BLaER1 (cell line): ENCODE results near the gene DUSP5.
A peak's percentile ranks its signal among the peaks of the same experiment; 100 is the strongest.

Experiments used
- H3K27ac ChIP-seq: shearing (Covaris generic); formaldehyde crosslinking; 2 replicates; pipeline ENCODE4 v1.8.1; 2022
- H3K27me3 ChIP-seq: shearing (Covaris generic); formaldehyde crosslinking; 2 replicates; pipeline ENCODE4 v1.8.1; 2022
- H3K36me3 ChIP-seq: shearing (Covaris generic); formaldehyde crosslinking; 2 replicates; pipeline ENCODE4 v1.8.1; 2022
- H3K4me1 ChIP-seq: shearing (Covaris generic); formaldehyde crosslinking; 2 replicates; pipeline ENCODE4 v1.8.1; 2022
- H3K4me2 ChIP-seq: shearing (Covaris generic); formaldehyde crosslinking; 2 replicates; pipeline ENCODE4 v1.8.1; 2022
- H3K4me3 ChIP-seq: shearing (Covaris generic); formaldehyde crosslinking; 2 replicates; pipeline ENCODE4 v1.8.1; 2022
- H3K9ac ChIP-seq: shearing (Covaris generic); formaldehyde crosslinking; 2 replicates; pipeline ENCODE4 v1.8.1; 2022
- H3K9me3 ChIP-seq: shearing (Covaris generic); formaldehyde crosslinking; 2 replicates; pipeline ENCODE4 v1.8.1; 2022
- H4K20me1 ChIP-seq: shearing (Covaris generic); formaldehyde crosslinking; 2 replicates; pipeline ENCODE4 v1.8.1; 2022
- Cebpa-rat ChIP-seq: shearing (Covaris generic); IDR thresholded peaks from 2 replicates; pipeline ENCODE4 v1.8.1; 2022

Gene DUSP5

DNA sequence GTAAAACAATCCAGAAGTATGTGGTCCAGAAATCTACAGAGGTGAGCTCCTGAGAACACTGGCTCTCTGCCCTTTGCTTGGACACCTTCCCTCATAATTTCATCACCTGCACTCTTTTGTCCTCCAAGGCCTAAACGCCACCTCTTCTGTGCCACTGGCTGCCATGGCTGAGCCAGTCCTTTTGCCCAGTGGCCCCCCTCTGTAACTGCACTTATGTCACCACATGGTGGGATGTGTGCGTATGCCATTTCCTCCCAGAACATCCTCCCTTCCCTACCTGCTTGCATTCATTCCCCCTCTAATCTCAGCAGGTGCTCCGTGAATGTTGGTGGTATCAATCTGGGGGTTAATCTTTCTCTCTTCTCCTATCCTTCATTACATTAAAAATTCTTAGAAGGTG is 17.3 kb upstream of the DUSP5 start:
- no peak overlapping the region for H3K4me2 ChIP-seq
- no peaks in the 10 kb centered on the region for H4K20me1 ChIP-seq
- H3K9ac ChIP-seq, result no peak overlapping the region
- H3K4me1 ChIP-seq, result no peaks in the 10 kb centered on the region
- H3K27me3 ChIP-seq, result no peaks in the 10 kb centered on the region
- H3K9me3 ChIP-seq, result no peaks in the 10 kb centered on the region
- TF ChIP-seq Cebpa-rat, result no peak
- no peak overlapping the region for H3K27ac ChIP-seq
- H3K36me3 ChIP-seq, result no peaks in the 10 kb centered on the region
- no peak overlapping the region for H3K4me3 ChIP-seq

DNA sequence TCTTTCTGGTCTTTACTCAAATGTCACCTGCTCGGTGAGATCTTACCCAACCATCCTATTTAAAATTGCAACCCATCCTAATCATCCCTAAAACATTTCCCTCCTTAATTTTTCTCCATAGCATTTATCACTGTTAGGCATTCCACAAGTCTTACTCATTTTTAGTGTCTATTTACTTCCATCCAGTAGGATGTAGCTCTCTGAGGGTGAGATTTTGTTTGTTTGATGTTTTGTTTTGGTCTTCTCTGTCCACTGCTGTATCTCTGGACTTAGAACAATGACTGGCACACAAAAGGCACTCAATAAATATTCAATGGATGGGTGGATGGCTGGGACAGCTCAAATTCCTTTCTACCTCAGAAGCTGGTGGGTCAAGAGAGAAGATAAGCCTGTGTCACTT is 15.8 kb upstream of the DUSP5 start:
- Histone ChIP-seq H3K27me3 (no peaks in the 10 kb centered on the region), H3K9ac (no peak overlapping the region), H3K9me3 (no peaks in the 10 kb centered on the region), H4K20me1 (no peaks in the 10 kb centered on the region), H3K4me2 (no peak overlapping the region), H3K4me3 (no peak overlapping the region), H3K27ac (no peak overlapping the region), H3K4me1 (no peaks in the 10 kb centered on the region), H3K36me3 (no peaks in the 10 kb centered on the region)
- no peak for TF ChIP-seq Cebpa-rat

DNA sequence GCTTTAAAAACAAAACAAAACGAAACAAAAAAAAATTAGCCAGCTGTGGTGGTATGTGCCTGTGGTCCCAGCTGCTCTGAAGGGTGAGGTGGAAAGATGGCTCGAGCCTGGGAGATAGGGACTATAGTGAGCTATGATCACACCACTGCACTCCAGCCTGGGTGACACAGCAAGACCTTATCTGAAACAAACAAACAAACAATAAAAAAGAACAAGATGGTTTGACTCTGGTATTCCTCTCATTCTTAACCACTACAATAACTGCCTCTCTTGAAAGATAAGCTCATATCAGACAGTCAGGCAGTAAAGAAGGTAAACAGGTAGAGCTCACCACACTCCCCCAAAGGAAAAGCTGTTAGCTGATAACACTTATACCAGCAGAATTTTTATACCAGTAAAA is 14.1 kb upstream of the DUSP5 start:
- Histone ChIP-seq H3K4me2 (no peak overlapping the region), H3K9me3 (no peaks in the 10 kb centered on the region), H3K27me3 (peaks cover 9% of the 10 kb centered on the region; the same call in 1 of the 2 replicates), H4K20me1 (peaks cover 10% of the 10 kb centered on the region), H3K9ac (no peak overlapping the region), H3K36me3 (no peaks in the 10 kb centered on the region), H3K4me3 (no peak overlapping the region), H3K27ac (no peak overlapping the region), H3K4me1 (peaks cover 15% of the 10 kb centered on the region)
- TF ChIP-seq Cebpa-rat, result no peak

DNA sequence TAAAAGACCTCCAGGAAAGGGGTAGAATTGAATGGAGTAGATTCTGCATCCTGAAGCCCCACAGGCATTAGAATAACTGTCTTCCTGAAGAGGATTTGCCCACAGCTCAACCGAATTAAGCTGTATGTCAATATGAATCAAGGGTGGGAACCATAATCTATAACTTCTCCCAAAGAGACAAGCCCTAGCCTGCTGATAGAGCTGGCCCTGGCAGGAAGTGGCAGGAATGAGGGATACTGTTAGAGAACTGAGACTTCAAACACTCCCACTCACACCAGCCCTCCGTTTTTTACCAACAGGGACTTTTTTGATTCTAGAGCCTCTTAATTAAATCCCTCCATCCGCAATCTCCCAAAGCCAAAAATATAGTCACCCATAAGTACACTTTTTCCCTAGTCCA is 12.2 kb upstream of the DUSP5 start:
- H3K27ac ChIP-seq, result no peak overlapping the region
- H3K9ac ChIP-seq, result no peak overlapping the region
- peaks cover 17% of the 10 kb centered on the region for H4K20me1 ChIP-seq
- H3K4me3 ChIP-seq, result no peak overlapping the region
- peaks cover 18% of the 10 kb centered on the region for H3K27me3 ChIP-seq
- TF ChIP-seq Cebpa-rat, result no peak
- H3K4me1 ChIP-seq, result peaks cover 31% of the 10 kb centered on the region
- H3K4me2 ChIP-seq, result no peak overlapping the region
- H3K9me3 ChIP-seq, result no peaks in the 10 kb centered on the region
- no peaks in the 10 kb centered on the region for H3K36me3 ChIP-seq

DNA sequence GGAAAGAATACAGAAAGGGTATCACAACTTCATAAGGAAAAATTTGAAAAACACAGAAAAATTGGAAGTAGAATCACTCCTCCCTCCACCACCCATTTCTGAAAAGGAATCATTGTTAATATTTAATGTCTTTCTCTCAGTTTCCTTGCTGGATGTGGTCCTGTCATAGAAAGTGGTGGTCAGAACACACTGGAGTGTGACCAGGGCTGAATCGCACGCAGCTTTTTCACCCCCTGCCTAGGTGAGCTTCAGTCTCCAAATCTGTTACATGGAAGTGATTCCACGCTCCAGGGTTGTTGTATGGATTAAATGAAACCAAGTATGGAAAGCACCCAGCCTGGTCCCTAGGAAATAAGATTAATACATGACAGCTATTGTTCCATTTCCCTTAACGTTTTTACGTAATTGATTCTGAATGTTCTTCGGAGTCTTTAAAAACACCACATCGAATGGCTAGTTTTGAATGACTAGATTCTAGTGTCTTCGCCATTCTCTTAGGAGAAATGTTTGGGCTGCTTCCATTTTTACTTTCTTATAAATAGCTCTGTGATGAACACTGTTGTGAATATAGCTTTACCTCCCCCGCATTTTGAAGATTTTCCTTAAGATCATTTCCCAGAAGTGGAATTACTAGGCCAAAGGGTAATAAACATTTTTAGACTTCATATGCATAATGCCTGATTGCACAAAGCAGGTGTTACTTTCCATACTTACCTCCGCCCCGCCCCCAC is 10.9 kb upstream of the DUSP5 start:
- peaks cover 17% of the 10 kb centered on the region for H4K20me1 ChIP-seq
- no peak overlapping the region for H3K4me3 ChIP-seq
- no peak for TF ChIP-seq Cebpa-rat
- H3K4me2 ChIP-seq, result peak overlapping the region; percentile 69; the same call in 1 of the 2 replicates
- no peaks in the 10 kb centered on the region for H3K9me3 ChIP-seq
- H3K27ac ChIP-seq, result no peak overlapping the region
- no peak overlapping the region for H3K9ac ChIP-seq
- H3K36me3 ChIP-seq, result no peaks in the 10 kb centered on the region
- H3K4me1 ChIP-seq, result peaks cover 33% of the 10 kb centered on the region
- H3K27me3 ChIP-seq, result peaks cover 27% of the 10 kb centered on the region

DNA sequence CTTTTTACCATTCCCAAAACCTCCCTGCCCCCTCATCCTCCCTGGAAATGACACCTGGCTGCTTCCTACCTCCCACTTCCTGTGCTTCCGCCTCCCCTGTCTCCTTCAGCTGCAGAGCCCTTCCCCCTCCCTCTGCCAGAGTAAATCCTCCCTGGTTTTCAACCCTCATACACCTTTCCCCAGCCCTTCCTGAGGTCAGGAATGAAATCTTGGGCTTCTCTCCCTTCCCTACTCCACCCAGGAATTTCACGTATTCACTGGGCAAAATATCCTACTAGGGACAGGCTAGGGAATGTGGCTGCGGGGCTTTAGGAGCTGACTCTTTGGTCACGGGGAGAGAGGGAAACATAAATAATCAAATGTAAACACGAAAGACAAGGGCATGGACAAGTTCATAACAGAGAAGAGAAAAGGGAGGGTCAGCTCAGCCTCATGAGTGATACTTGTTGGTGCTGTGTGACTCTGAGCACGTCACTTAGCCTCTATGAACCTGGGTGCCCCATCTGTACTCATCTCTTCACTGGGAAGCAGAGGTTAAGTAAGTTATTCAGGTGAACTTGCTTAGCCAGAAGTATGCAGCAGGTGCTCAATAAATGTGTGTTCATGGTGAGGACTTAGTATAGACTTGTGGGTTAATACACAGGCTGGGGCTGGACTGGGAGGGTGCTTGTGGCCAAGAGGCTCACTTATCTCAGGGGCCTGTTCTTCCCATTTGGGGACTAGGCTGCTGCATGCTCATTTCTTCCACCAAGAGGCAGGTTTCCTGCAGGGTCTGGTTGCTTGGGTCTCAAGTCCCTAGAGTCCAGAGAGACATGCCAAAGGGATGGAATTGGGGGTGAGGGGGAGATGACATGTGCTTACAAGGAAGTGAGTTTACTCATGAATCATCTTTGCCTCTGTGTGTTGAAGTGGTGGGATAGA is 10.0 kb upstream of the DUSP5 start:
- H4K20me1 ChIP-seq, result peaks cover 17% of the 10 kb centered on the region
- no peak overlapping the region for H3K4me3 ChIP-seq
- no peak for TF ChIP-seq Cebpa-rat
- H3K9me3 ChIP-seq, result no peaks in the 10 kb centered on the region
- no peak overlapping the region for H3K9ac ChIP-seq
- H3K27ac ChIP-seq, result no peak overlapping the region
- H3K4me2 ChIP-seq, result peak overlapping the region; percentile 69
- no peaks in the 10 kb centered on the region for H3K36me3 ChIP-seq
- H3K27me3 ChIP-seq, result peaks cover 31% of the 10 kb centered on the region
- peaks cover 41% of the 10 kb centered on the region for H3K4me1 ChIP-seq

DNA sequence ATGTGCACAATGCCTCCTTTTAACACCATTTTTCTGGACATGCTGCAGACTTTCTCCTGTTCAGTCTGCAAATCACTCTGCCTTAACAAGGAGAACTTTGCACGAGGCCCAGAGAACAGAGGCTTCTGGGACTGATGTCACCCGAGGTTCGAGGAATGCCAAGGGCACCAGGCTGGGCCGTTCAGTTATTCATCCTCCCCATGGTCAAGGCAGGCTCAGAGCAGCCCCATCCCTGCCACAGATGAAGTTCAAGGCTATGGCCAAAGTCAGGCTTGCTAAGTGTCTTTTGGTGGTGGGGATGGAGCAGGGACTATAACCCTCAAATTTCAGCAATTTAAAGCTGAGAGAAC is 9.4 kb upstream of the DUSP5 start:
- Histone ChIP-seq H3K27me3 (peaks cover 37% of the 10 kb centered on the region), H3K4me2 (peak overlapping the region; percentile 69), H4K20me1 (peaks cover 17% of the 10 kb centered on the region), H3K4me3 (no peak overlapping the region), H3K9me3 (no peaks in the 10 kb centered on the region), H3K4me1 (peaks cover 45% of the 10 kb centered on the region), H3K27ac (no peak overlapping the region), H3K36me3 (no peaks in the 10 kb centered on the region), H3K9ac (no peak overlapping the region)
- TF ChIP-seq Cebpa-rat, result no peak

DNA sequence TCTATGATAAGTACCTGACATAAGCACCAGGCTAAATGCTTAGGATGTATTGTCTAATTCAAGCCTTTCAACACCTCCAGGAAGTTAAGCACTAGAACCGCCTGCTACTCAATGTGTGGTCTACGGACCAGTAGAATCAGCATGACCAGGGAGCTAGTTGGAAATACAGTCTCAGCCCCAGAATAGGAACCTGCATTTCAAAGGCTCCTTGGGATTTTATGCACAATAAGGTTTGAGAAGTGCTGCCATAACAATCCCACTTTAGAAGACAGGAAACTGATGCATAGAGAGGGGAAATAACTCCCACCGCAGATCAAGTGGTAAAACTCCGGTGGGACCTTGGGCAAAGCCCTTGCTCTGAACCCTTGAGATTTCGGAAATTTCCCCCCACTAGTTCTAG is 8.8 kb upstream of the DUSP5 start:
- H3K9me3 ChIP-seq, result no peaks in the 10 kb centered on the region
- peak overlapping the region; percentile 69 for H3K4me2 ChIP-seq
- no peak overlapping the region for H3K27ac ChIP-seq
- TF ChIP-seq Cebpa-rat, result no peak
- no peaks in the 10 kb centered on the region for H3K36me3 ChIP-seq
- peaks cover 45% of the 10 kb centered on the region for H3K4me1 ChIP-seq
- no peak overlapping the region for H3K4me3 ChIP-seq
- H3K9ac ChIP-seq, result no peak overlapping the region
- peaks cover 43% of the 10 kb centered on the region for H3K27me3 ChIP-seq
- peaks cover 17% of the 10 kb centered on the region for H4K20me1 ChIP-seq

DNA sequence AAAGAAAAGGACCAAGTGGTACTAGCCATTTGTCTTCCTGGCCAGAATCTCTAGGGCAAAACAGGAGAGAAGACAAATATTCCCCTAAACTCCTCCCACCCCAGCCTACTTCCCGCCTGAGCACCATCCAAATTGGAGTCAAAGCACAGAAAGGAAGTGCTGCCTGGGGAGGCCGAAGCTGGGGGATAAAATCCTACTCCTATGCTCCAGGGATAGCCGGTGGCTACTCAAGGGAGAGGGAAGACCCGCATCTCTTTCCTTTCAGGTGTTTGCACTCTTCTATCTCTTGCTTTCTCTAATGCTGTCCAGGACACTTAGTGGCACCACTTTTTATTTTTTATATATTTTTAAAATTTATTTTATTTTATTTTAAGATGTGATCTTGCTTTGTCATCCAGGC is 7.1 kb upstream of the DUSP5 start:
- H4K20me1 ChIP-seq, result peaks cover 17% of the 10 kb centered on the region
- peaks cover 48% of the 10 kb centered on the region for H3K27me3 ChIP-seq
- H3K27ac ChIP-seq, result no peak overlapping the region
- H3K36me3 ChIP-seq, result no peaks in the 10 kb centered on the region
- no peak overlapping the region for H3K4me3 ChIP-seq
- no peak overlapping the region for H3K9ac ChIP-seq
- H3K9me3 ChIP-seq, result no peaks in the 10 kb centered on the region
- TF ChIP-seq Cebpa-rat, result no peak
- H3K4me2 ChIP-seq, result no peak overlapping the region
- peaks cover 45% of the 10 kb centered on the region for H3K4me1 ChIP-seq

DNA sequence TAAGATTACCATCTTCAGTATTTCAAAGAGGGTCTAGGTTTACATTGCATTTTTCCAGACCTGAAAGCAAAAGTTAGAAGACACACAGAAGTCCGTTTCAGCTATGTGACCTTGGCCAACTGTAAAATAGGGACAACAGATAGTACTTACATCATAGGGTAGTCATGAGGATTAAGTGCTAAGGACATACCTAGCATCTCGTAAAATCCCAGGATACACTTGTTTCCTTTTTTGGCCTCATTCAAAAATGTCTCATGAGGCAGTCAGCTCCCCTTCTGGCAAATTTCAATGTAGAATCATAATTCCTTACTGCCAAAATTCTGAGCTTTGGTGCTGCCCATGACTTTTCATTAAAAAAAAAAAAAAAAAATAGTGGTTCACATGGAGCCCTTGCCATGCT is 6.4 kb upstream of the DUSP5 start:
- Histone ChIP-seq H3K4me1 (peaks cover 50% of the 10 kb centered on the region), H4K20me1 (peaks cover 17% of the 10 kb centered on the region), H3K27ac (no peak overlapping the region), H3K4me3 (no peak overlapping the region), H3K36me3 (no peaks in the 10 kb centered on the region), H3K9ac (no peak overlapping the region), H3K4me2 (no peak overlapping the region), H3K9me3 (no peaks in the 10 kb centered on the region), H3K27me3 (peaks cover 52% of the 10 kb centered on the region)
- TF ChIP-seq Cebpa-rat, result no peak
